Activated CD4-positive, alpha-beta T cell treated with anti-CD3 and anti-CD28 coated beads, Interleukin-2, amount 50 U/mL, for 1 hour (primary cell): ENCODE measurements around the gene VIPR2.

Experiments
- DNase-seq: peaks from one replicate; pipeline ENCODE4 v3.0.0-alpha.2; 2020

Gene VIPR2

GRCh38 chr7:159118197-159118595 lies 26.5 kb downstream of the VIPR2 start:
- DNase-seq = no peak

- no peak for DNase-seq
Observed at GRCh38 chr7:159117366-159118196, 27.1 kb downstream of the VIPR2 start.

GRCh38 chr7:159116581-159117339 lies 27.9 kb downstream of the VIPR2 start:
- DNase-seq = no peak

- DNase-seq = no peak
Observed at GRCh38 chr7:159115601-159116501, 28.8 kb downstream of the VIPR2 start.

GRCh38 chr7:159114981-159115380 lies 29.7 kb downstream of the VIPR2 start:
- DNase-seq = no peak

- DNase-seq = no peak
Observed at GRCh38 chr7:159114096-159114495, 30.6 kb downstream of the VIPR2 start.

GRCh38 chr7:159113056-159113455 lies 31.6 kb downstream of the VIPR2 start:
- DNase-seq = no peak

- DNase-seq = no peak
Observed at GRCh38 chr7:159112136-159113011, 32.3 kb downstream of the VIPR2 start.

GRCh38 chr7:159109653-159110035 lies 35.0 kb downstream of the VIPR2 start:
- no peak for DNase-seq

- no peak for DNase-seq
Observed at GRCh38 chr7:159108941-159109652, 35.6 kb downstream of the VIPR2 start.

GRCh38 chr7:159108491-159108890 lies 36.2 kb downstream of the VIPR2 start:
- no peak for DNase-seq

GRCh38 chr7:159107161-159107892 lies 37.3 kb downstream of the VIPR2 start:
- no peak for DNase-seq

GRCh38 chr7:159105832-159106811 lies 38.5 kb downstream of the VIPR2 start:
- no peak for DNase-seq

GRCh38 chr7:159105066-159105780 lies 39.4 kb downstream of the VIPR2 start:
- no peak for DNase-seq

- DNase-seq = no peak
Observed at GRCh38 chr7:159104188-159104920, 40.3 kb downstream of the VIPR2 start.

GRCh38 chr7:159103382-159104187 lies 41.1 kb downstream of the VIPR2 start:
- DNase-seq = no peak
